ENCODE data around the gene RBBP8NL. TPM values are rescaled to one million over a fixed set of nuclear protein-coding genes. Genes with fewer than 3 reads are reported as not detected.

Gene RBBP8NL
- total and polyA plus RNA-seq, 4 donors: under 0.01 to 0.14 TPM; not detected in 2

- DNase-seq (ENCODE audit: low spot score): no peak
- WGBS: 82% methylated on average over 6 of the region's 6 CpGs
- Histone ChIP-seq H3K4me1 (ENCODE audit: control insufficient read depth in 4 of 4, insufficient read depth in 4 of 4, low read length in 3 of 4) (peaks cover 0 to 1% (median 0%) of the 10 kb centered on the region in 4 donors), H3K9me3 (ENCODE audit: control insufficient read depth in 4 of 4, low read length in 3 of 4) (no peaks in the 10 kb centered on the region), H3K36me3 (ENCODE audit: control insufficient read depth in 4 of 4, insufficient read depth in 3 of 4, low read depth in 1 of 4, low read length in 3 of 4) (no peaks in the 10 kb centered on the region), H3K4me3 (ENCODE audit: low read depth in 1 of 3, low read length in 3 of 3) (no peak overlapping the region), H3K9ac (ENCODE audit: low read depth in 1 of 2, low read length in 2 of 2) (no peak overlapping the region), H3K27ac (ENCODE audit: low read depth in 1 of 2, low read length in 2 of 2) (no peak overlapping the region), H3K27me3 (ENCODE audit: control insufficient read depth in 4 of 4, insufficient read depth in 4 of 4, low read length in 3 of 4) (peaks cover 0 to 3% (median 0%) of the 10 kb centered on the region in 4 donors)
- TF ChIP-seq ATF3 (IDR thresholded peaks at IDR 0.05) (no peak), CTCF (IDR thresholded peaks at IDR 0.05; ENCODE audit: low read depth, low read length, missing input control) (no peak), ZBTB33 (IDR thresholded peaks at IDR 0.05) (no peak), TAF1 (conservative IDR thresholded peaks at IDR 0.05) (no peak), HNF4G (IDR thresholded peaks at IDR 0.05) (no peak), MAX (IDR thresholded peaks at IDR 0.05) (no peak), YY1 (IDR thresholded peaks at IDR 0.05) (no peak), EGR1 (IDR thresholded peaks at IDR 0.05; ENCODE audit: low read depth in 2 of 2) (no peak), RXRA (IDR thresholded peaks at IDR 0.05) (no peak), SP1 (IDR thresholded peaks at IDR 0.05) (no peak)
- TF ChIP-seq, protein P1, sequence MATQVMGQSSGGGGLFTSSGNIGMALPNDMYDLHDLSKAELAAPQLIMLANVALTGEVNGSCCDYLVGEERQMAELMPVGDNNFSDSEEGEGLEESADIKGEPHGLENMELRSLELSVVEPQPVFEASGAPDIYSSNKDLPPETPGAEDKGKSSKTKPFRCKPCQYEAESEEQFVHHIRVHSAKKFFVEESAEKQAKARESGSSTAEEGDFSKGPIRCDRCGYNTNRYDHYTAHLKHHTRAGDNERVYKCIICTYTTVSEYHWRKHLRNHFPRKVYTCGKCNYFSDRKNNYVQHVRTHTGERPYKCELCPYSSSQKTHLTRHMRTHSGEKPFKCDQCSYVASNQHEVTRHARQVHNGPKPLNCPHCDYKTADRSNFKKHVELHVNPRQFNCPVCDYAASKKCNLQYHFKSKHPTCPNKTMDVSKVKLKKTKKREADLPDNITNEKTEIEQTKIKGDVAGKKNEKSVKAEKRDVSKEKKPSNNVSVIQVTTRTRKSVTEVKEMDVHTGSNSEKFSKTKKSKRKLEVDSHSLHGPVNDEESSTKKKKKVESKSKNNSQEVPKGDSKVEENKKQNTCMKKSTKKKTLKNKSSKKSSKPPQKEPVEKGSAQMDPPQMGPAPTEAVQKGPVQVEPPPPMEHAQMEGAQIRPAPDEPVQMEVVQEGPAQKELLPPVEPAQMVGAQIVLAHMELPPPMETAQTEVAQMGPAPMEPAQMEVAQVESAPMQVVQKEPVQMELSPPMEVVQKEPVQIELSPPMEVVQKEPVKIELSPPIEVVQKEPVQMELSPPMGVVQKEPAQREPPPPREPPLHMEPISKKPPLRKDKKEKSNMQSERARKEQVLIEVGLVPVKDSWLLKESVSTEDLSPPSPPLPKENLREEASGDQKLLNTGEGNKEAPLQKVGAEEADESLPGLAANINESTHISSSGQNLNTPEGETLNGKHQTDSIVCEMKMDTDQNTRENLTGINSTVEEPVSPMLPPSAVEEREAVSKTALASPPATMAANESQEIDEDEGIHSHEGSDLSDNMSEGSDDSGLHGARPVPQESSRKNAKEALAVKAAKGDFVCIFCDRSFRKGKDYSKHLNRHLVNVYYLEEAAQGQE (IDR thresholded peaks at IDR 0.05): no peak
These were observed 16.9 kb upstream of the RBBP8NL start for GRCh38 chr20:62444286-62444685.

DNA sequence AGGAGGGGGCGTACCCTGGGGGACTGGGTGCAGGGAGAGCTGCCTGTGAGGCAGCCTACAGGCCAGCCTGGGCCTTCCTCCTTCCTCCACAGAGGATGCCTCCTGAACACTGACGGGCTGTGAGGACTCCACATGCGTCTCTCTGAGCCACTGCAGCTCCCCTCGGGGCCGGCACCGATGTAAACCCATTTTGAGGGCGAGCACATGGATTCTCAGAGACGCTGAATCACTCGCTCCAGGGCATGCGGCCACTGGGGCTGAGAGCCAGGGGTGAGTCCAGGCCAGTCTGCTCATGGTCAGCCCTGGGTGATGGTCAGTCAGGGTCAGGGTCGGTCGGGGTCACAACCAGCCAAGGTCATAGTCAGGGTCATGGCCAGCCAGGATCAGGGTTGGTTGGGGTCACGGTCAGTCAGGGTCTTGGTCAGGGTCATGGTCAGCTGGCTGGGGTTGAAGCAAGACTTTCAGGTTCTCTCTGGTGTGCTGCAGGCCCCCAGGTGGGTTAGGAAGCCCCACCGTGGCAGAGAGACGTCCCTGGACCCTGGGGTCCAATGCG is 14.7 kb upstream of the RBBP8NL start:
- Histone ChIP-seq H3K27ac (ENCODE audit: low read depth in 1 of 2, low read length in 2 of 2) (no peak overlapping the region), H3K9me3 (ENCODE audit: control insufficient read depth in 4 of 4, low read length in 3 of 4) (no peaks in the 10 kb centered on the region), H3K27me3 (ENCODE audit: control insufficient read depth in 4 of 4, insufficient read depth in 4 of 4, low read length in 3 of 4) (peaks cover 0 to 3% (median 0%) of the 10 kb centered on the region in 4 donors), H3K4me1 (ENCODE audit: control insufficient read depth in 4 of 4, insufficient read depth in 4 of 4, low read length in 3 of 4) (no peaks in the 10 kb centered on the region), H3K9ac (ENCODE audit: low read depth in 1 of 2, low read length in 2 of 2) (no peak overlapping the region), H3K36me3 (ENCODE audit: control insufficient read depth in 4 of 4, insufficient read depth in 3 of 4, low read depth in 1 of 4, low read length in 3 of 4) (no peaks in the 10 kb centered on the region), H3K4me3 (ENCODE audit: low read depth in 1 of 3, low read length in 3 of 3) (no peak overlapping the region)
- DNase-seq (ENCODE audit: low spot score): no peak
- WGBS: 82% methylated on average over 16 of the region's 16 CpGs
- TF ChIP-seq JUND (IDR thresholded peaks at IDR 0.05) (no peak), SP1 (IDR thresholded peaks at IDR 0.05) (no peak), ZBTB33 (IDR thresholded peaks at IDR 0.05) (no peak), NR2F2 (IDR thresholded peaks at IDR 0.05) (no peak), RXRA (IDR thresholded peaks at IDR 0.05) (no peak), HNF4G (IDR thresholded peaks at IDR 0.05) (no peak), YY1 (IDR thresholded peaks at IDR 0.05) (no peak), EGR1 (IDR thresholded peaks at IDR 0.05; ENCODE audit: low read depth in 2 of 2) (no peak), RAD21 (IDR thresholded peaks at IDR 0.05) (no peak), MAX (IDR thresholded peaks at IDR 0.05) (no peak), GABPA (IDR thresholded peaks at IDR 0.05 in 1 of 2, conservative IDR thresholded peaks at IDR 0.05 in 1 of 2) (no peak), FOXA1 (IDR thresholded peaks at IDR 0.05) (no peak), FOXA2 (IDR thresholded peaks at IDR 0.05) (no peak)
- TF ChIP-seq, protein P1 (IDR thresholded peaks at IDR 0.05): no peak
